ENCODE measurements around the gene DHRS13.

The DHRS13 gene

DNA sequence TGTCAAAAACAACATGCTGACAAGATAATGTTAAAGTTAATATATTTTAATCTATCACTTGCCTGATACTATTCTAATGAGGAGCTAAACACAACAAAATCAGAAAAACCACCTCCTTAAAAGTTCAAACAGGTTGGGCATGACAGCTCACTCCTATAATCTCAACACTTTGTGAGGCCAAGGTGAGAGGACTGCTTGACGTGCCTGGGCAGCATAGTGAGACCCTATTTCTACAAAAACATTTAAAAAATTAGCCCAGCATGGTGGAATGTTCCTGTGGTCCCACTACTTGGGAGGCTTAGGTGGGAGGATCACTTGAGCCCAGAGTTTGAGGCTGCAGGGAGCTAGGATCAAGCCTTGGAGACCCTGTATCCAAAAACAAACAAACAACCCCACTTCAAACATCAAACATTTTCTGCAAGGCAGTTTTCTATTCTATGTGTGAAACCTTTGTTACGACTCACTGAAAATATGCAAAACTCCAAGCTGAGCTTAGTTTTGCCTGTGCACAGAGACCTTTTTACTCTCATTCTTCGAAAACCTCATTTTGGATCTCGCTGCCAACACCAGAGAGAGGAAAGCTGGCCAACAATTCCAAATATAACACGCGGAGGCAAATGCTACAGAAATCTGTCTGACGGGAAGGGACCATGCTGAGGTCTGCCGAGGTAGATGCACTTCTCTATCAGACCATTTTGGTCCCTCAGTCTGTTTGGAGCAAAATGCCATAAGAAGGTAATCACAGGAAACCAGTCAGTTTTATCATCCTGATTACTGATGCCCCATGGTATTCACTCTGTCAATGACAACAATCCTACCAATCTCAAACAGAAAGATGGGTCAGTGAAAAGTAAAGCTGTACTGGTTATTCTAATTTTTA, 42.2 kb upstream of the DHRS13 start:
- DNase-seq, result peak; percentile 33
- no peak for TF ChIP-seq CTCF (IDR thresholded peaks at IDR 0.05; ENCODE audit: low read depth, low read length, missing control alignments)
- H3K27ac ChIP-seq, result peak overlapping the region; percentile 95
- in situ Hi-C loops (cut with HindIII; ENCODE audit: low pct_ligation_motif_present, low sequenced_read_pairs), result no loop called here
- no peak overlapping the region for H3K4me3 ChIP-seq (ENCODE audit: low read depth, low read length)
- H3K36me3 ChIP-seq (replicated peaks), result no peaks in the 10 kb centered on the region
- no peaks in the 10 kb centered on the region for H3K27me3 ChIP-seq (replicated peaks)

- H3K4me3 ChIP-seq (ENCODE audit: low read depth, low read length), result no peak overlapping the region
- H3K27me3 ChIP-seq (replicated peaks), result no peaks in the 10 kb centered on the region
- H3K36me3 ChIP-seq (replicated peaks), result no peaks in the 10 kb centered on the region
- no peak for TF ChIP-seq CTCF (IDR thresholded peaks at IDR 0.05; ENCODE audit: low read depth, low read length, missing control alignments)
- in situ Hi-C loops (cut with HindIII; ENCODE audit: low pct_ligation_motif_present, low sequenced_read_pairs), result no loop called here
- no peak for DNase-seq
- H3K27ac ChIP-seq, result no peak overlapping the region
Observed at GRCh38 chr17:28944343-28944742, 41.5 kb upstream of the DHRS13 start.

- no peak for DNase-seq
- Histone ChIP-seq H3K4me3 (ENCODE audit: low read depth, low read length) (no peak overlapping the region), H3K36me3 (replicated peaks) (no peaks in the 10 kb centered on the region), H3K27me3 (replicated peaks) (no peaks in the 10 kb centered on the region), H3K27ac (no peak overlapping the region)
- in situ Hi-C loops (cut with HindIII; ENCODE audit: low pct_ligation_motif_present, low sequenced_read_pairs), result no loop called here
- no peak for TF ChIP-seq CTCF (IDR thresholded peaks at IDR 0.05; ENCODE audit: low read depth, low read length, missing control alignments)
Observed at GRCh38 chr17:28942925-28943324, 40.0 kb upstream of the DHRS13 start.

DNA sequence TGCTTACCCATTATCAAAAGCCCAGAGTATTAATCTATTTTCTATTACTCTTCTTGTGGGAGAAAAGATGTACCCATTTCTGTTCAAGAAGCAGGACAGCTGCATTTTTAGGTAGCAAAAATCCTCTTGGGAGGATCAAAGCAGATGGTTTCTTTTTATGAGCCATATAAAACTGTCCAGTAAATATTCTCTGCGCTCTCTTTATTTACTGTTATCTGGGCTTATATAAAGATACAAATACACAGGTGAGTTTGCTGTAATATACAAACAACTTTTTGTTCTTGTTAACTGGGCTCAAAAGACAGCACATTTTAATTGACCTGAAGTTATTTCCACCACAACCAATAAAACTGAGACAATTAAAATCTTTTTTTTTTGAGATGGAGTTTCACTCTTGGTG, 38.4 kb upstream of the DHRS13 start:
- Histone ChIP-seq H3K27me3 (replicated peaks) (no peaks in the 10 kb centered on the region), H3K36me3 (replicated peaks) (no peaks in the 10 kb centered on the region), H3K27ac (no peak overlapping the region), H3K4me3 (ENCODE audit: low read depth, low read length) (no peak overlapping the region)
- in situ Hi-C loops (cut with HindIII; ENCODE audit: low pct_ligation_motif_present, low sequenced_read_pairs), result no loop called here
- no peak for TF ChIP-seq CTCF (IDR thresholded peaks at IDR 0.05; ENCODE audit: low read depth, low read length, missing control alignments)
- no peak for DNase-seq

- no peaks in the 10 kb centered on the region for H3K36me3 ChIP-seq (replicated peaks)
- no peaks in the 10 kb centered on the region for H3K27me3 ChIP-seq (replicated peaks)
- no peak for TF ChIP-seq CTCF (IDR thresholded peaks at IDR 0.05; ENCODE audit: low read depth, low read length, missing control alignments)
- no peak overlapping the region for H3K4me3 ChIP-seq (ENCODE audit: low read depth, low read length)
- no peak for DNase-seq
- in situ Hi-C loops (cut with HindIII; ENCODE audit: low pct_ligation_motif_present, low sequenced_read_pairs), result no loop called here
- H3K27ac ChIP-seq, result no peak overlapping the region
Observed at GRCh38 chr17:28940675-28941074, 37.8 kb upstream of the DHRS13 start.

DNA sequence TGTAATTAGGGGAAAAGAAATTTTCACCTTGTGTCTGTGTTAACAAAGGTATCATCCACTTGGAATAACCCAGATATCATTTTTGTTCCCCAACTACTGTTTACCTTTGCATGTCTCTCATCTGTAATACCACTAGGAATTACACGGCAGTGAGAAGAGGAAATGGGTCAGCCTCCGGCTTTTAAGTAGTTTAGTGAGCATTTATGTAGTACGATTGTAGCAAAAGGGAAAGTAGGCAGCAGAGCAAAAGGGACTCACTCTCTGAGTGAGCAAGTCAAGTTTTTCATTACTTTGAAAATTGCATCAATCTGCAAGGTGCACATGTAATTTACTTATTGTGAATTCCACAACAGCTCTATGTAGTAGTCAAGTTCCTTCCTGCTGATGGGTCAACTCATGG, 37.3 kb upstream of the DHRS13 start:
- DNase-seq, result no peak
- TF ChIP-seq CTCF (IDR thresholded peaks at IDR 0.05; ENCODE audit: low read depth, low read length, missing control alignments), result no peak
- H3K4me3 ChIP-seq (ENCODE audit: low read depth, low read length), result no peak overlapping the region
- no peaks in the 10 kb centered on the region for H3K27me3 ChIP-seq (replicated peaks)
- no peaks in the 10 kb centered on the region for H3K36me3 ChIP-seq (replicated peaks)
- no peak overlapping the region for H3K27ac ChIP-seq
- in situ Hi-C loops (cut with HindIII; ENCODE audit: low pct_ligation_motif_present, low sequenced_read_pairs), result no loop called here

Data from brain microvascular endothelial cell (primary cell).